GM12892 (cell line): ENCODE measurements around the gene SFMBT1.
"Not testable (repeated sequence)": the region's sequence is repeated elsewhere in the genome, so short reads cannot be mapped to it uniquely, and the experiment has no call there.

Source experiments
- DNase-seq: peaks from one replicate; pipeline ENCODE4 v3.0.0; 2011; ENCODE audit not compliant: insufficient read length
- FAIRE-seq: peaks from 2 replicates; lab custom pipeline; 2011; peaks lifted over from hg19 to GRCh38; lab: Jason Lieb, UNC
- POLR2A ChIP-seq: IDR thresholded peaks from 2 replicates; pipeline ENCODE4 v1.6.1; 2011; ENCODE audit warnings: low read depth, low read length, control low read depth
- POLR2AphosphoS5 ChIP-seq: IDR thresholded peaks from 2 replicates; pipeline ENCODE4 v1.6.1; 2011; ENCODE audit warnings: low read depth, low read length, control low read depth
- TAF1 ChIP-seq: IDR thresholded peaks from 2 replicates; pipeline ENCODE4 v1.6.1; 2011; ENCODE audit warnings: low read depth, mild to moderate bottlenecking, control low read depth, low read length, borderline replicate concordance

The SFMBT1 gene

DNA sequence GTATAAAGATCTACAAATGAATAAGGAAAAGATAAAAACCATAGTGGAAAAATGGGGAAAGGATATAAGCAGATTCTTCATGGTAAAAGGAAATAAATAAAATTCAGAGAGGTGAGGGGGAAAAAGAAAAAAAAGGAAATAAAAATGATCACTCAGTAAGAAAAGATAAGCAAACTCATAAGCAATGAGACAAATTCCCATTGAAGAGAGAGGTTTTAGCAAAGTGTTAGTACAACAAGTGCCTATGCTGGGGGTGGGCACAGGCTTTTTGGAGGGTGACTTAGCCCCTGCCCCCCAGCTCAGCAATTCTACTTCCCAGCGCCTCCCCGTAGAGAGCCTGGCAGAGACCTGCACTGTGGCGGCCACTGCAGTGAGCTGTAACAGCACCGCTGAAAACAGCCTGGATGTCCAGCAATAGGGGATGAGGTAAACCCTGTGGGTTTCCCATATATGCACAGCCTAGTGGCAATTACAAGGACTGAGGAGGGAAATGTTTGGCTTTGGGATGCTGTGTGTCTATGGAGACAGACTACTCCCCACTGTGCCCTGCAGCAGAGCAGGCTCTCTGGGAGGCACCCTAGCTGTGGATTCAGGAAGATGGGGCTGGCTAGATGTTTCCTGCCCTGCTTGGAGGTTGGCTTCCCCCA is 23.7 kb upstream of the SFMBT1 start:
- DNase-seq: no peak
- TF ChIP-seq TAF1: no peak
- TF ChIP-seq POLR2AphosphoS5: no peak
- no peak for TF ChIP-seq POLR2A
- no peak for FAIRE-seq

GRCh38 chr3:53068176-53068575 is 22.3 kb upstream of the SFMBT1 start:
- TF ChIP-seq POLR2AphosphoS5 (no peak), POLR2A (no peak), TAF1 (no peak)
- FAIRE-seq (no peak), DNase-seq (no peak)

GRCh38 chr3:53067567-53067966 is 21.7 kb upstream of the SFMBT1 start:
- no peak for FAIRE-seq
- no peak for DNase-seq
- TF ChIP-seq TAF1 (no peak), POLR2A (no peak), POLR2AphosphoS5 (no peak)

GRCh38 chr3:53065841-53066480 is 20.1 kb upstream of the SFMBT1 start:
- DNase-seq (no peak), FAIRE-seq (no peak)
- TF ChIP-seq POLR2AphosphoS5 (no peak), TAF1 (no peak), POLR2A (no peak)

DNA sequence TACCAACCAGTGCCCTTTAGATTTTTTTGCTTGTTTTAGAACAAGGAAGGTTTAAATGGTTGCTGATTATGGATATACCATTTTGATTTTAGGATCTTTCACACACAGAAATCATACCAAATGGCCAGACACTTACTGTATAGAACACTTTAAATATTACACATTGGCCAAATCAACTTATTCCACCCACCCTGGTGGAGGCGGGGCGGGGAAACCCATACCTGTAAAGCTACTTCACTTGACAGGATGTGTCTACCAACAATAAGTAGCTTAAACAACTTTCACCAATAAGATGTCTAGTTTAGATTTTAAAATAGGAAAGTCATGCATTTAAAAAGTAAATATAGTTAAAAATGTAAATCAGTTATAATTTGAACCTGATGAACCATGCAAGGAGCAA is 17.0 kb upstream of the SFMBT1 start:
- no peak for DNase-seq
- TF ChIP-seq POLR2AphosphoS5 (no peak), POLR2A (no peak)
- FAIRE-seq: no peak

DNA sequence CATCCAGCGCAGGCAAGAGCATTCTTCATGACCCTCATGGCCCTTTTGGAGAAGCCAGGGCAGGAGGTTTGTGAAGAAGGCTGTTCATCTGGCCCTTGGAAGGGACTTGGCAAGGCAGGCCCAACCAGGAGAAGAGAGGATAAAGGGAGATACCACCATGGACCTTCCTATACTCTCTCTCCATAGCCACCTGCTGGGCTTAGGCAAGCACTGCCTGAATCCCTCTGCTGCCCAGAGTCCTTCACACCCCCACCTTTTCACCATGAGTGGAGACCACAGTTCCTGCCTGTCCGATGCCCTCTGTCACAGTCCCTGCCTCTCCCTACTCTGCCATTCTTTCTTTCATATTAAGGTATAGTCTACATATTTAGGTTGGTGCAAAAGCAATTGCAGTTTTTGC is 10.6 kb upstream of the SFMBT1 start:
- FAIRE-seq (no peak), DNase-seq (no peak)
- TF ChIP-seq POLR2AphosphoS5: no peak
- no peak for TF ChIP-seq TAF1
- no peak for TF ChIP-seq POLR2A

DNA sequence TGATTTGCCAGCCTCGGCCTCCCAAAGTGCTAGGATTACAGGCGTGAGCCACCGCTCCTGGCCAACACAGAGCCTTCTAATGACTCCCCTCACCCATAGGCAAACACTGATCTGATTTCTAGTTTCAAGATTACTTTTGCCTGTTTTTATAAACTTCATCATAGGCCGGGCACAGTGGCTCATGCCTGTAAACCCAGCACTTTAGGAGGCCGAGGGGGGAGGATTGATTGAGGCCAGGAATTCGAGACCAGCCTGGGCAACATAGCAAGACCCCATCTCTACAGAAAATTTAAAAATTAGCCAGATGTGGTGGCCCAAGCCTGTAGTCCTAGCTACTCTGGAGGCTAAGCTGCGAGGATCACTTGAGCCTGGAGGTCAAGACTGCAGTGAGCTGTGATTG is 8.4 kb upstream of the SFMBT1 start:
- not testable (repeated sequence) for DNase-seq, FAIRE-seq

DNA sequence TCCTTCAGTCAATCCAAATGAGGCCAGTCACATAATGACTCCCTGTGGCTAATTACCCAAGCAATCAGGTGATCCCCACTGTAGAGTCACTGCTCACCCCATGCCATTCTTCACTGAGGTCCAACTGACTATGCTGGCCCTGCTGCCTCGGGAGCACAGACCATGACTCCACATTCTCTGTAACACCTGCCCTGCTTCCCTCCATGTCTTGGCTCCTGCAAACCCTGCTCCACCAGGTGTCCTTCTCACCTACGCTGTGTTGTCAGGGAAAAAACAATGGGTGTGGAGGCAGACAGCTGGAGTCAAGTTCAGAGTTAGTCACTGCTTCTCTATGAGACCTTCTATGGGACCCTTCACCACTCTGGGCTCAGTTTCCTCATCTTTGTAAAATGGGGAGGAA is 6.1 kb upstream of the SFMBT1 start:
- no peak for FAIRE-seq
- no peak for DNase-seq
- no peak for TF ChIP-seq TAF1
- TF ChIP-seq POLR2A: no peak
- no peak for TF ChIP-seq POLR2AphosphoS5

- FAIRE-seq: no peak
- DNase-seq: no peak
- TF ChIP-seq TAF1 (no peak), POLR2AphosphoS5 (no peak), POLR2A (no peak)
These were observed 4.1 kb upstream of the SFMBT1 start for GRCh38 chr3:53049987-53050386.

DNA sequence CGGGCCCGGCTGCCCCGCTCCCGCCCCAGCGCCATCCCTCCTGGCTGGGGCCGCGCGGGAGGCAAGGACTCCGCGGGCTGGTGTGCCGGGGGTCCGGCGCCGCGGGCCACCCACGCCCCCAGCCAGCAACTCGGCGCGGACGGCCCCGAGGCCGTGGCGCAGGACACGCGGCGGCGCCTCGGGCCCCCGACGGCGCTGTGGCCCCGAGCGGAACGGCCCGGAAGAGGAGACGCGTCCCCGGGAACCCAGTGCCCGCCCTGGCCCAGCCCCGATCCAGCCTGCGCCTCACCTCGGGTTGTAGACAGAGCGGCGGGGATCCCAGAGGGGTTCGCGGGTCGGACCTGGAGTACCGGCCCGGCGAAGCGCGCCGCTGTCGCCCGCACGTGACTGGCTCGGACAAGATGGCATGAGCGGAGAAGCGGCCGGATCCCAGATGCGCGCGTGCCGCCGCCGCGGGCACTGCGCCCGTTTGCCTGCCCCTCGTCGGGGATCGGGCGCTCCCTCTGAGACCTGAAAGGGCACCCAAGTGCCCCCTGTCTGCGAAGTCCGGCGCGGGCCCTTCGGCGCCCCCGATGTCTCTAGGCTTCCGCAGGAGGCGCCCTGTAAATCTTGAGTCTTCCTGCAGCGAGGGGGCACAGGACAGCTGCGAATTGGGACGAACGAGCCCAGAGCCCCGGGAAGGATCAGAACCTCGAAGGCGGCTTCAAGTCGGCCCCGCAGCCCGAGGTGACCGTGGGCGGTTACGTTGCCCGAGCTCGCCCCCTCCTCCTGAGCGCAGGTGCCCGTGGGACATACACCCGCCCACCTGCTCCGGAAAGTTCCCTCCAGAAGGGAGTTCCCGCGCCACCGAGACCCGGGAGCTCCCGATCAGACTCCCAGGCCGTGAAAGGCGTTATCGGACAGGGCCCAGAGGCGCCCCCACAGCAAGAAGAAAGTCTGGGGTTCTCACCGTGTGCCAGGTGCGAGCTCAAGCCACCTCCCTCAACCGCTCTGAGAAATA is 598 bp upstream of the SFMBT1 start:
- FAIRE-seq (peak; percentile 86), DNase-seq (peak; percentile 50)
- TF ChIP-seq POLR2A: no peak
- TF ChIP-seq TAF1: no peak
- no peak for TF ChIP-seq POLR2AphosphoS5

DNA sequence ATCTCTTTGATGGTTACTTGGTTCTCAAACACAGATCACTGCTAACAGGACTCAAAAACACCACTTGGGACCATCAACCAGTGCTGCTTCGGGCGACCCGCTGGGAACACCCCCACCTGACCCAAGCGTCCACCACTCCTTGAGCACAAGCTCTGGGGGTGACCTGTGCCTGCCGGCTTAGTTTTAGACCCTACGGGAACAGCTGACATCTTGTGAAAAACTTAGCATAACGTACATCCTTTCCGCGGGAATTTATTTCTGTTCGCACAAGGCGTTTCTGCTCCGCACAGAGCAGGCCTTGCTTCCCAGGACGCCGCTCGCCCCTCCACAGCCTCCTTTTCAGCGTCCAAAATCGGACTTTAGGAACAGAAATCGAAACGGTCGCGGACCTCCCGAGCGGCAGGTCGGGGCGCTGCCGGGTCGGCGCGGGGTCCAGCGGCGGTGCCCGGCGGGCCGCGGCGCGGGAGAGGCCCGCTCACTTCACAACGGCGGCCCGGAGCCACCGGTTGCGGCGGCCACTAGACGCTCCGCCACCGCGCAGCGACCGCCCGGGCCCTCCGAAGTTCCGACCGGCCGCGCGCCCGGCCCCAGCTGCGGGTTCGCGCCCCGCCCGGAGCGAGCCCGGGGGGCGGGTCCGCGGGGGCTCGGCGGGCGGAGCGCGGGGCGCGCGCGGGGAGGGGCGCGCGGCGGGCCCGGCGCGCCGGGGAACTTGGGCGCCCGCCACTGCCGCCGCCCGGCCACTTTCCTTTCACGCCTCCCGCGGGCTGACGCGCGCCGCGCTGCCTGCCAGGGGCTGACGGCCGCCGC is 959 bp downstream of the SFMBT1 start:
- DNase-seq (peak; percentile 67), FAIRE-seq (no peak)
- TF ChIP-seq POLR2A: no peak
- no peak for TF ChIP-seq TAF1
- TF ChIP-seq POLR2AphosphoS5: no peak

DNA sequence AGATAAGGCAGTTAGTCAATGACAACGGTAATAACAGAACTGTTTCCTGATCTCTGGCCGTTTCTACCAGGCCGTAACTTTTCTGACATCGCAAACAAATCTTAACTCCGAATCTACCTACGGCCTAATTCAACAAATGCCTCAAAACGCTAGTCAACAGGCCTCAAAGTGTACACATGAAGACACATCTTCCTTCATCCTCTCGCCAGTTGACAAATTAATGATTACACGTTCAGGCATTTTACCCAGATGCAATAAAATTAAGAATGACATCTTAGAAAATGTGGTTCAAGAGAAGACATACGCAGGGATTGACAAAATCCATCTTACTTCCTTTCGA is 1.5 kb downstream of the SFMBT1 start:
- no peak for TF ChIP-seq TAF1
- FAIRE-seq (peak; percentile 91), DNase-seq (no peak)
